Dedifferentiated amniotic fluid mesenchymal stem cell (primary cell): ENCODE measurements around the gene AFG1L.

Experiments used
- DNase-seq: peaks from one replicate; pipeline ENCODE4 v3.0.0-alpha.2; 2016; ENCODE audit errors: extremely low spot score

The AFG1L gene

DNA sequence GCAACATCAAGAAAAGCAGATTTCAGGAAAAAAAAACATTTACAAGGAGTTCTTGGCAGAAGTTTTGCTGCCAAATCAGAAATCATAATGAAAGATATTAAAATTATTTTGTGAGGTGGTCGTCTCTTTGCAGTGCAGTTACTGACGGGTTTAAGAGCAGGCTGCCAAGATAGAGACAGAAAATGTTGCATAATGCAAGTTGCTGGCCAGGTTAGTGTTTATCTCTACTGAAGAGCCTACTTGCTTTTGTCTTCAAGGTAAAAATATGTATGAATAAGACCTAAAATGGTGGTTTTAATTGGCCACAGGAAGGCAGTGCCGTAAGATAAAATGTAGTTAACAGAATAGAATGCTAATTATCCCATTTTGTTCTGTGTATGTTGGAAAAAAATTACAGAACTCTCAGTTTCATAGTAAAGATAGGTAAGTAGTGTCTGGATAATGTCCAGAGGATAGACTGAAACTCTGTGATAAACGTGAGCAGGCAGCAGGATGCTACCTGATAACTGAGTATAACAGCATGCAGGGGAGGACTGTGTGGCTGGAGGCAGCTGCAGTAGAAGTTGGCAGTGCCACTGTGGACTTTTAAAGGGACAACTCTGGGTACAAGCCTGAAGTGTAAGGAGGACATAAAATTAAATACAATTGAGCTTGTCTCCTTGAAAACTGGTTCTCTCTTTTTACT, 279.7 kb downstream of the AFG1L start:
- DNase-seq: no peak
